ENCODE results near the gene GAS7.

DNA sequence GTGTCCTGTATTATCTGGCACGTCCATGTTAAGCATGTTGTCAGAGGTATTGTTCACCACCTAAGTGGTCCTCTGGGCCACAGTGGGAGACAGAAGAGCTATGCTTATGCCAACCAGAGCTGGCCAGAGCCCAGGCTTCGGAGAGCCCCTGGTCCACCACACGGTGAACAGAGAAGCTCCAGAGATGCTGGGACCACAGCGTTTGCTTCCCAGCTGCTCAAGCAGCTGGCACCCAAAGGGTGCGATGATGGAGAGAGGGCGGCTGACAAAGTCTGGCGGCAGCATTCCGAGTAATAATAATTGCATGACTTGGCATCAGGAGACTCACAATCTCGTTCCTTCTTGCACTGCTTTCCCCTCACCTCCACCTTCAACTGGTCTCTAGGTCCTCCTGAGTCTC, 257.6 kb downstream of the GAS7 start:
- TF ChIP-seq, protein P1, sequence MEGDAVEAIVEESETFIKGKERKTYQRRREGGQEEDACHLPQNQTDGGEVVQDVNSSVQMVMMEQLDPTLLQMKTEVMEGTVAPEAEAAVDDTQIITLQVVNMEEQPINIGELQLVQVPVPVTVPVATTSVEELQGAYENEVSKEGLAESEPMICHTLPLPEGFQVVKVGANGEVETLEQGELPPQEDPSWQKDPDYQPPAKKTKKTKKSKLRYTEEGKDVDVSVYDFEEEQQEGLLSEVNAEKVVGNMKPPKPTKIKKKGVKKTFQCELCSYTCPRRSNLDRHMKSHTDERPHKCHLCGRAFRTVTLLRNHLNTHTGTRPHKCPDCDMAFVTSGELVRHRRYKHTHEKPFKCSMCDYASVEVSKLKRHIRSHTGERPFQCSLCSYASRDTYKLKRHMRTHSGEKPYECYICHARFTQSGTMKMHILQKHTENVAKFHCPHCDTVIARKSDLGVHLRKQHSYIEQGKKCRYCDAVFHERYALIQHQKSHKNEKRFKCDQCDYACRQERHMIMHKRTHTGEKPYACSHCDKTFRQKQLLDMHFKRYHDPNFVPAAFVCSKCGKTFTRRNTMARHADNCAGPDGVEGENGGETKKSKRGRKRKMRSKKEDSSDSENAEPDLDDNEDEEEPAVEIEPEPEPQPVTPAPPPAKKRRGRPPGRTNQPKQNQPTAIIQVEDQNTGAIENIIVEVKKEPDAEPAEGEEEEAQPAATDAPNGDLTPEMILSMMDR (IDR thresholded peaks at IDR 0.05; ENCODE audit: insufficient read depth, low read depth, low read length) = no peak
- TF ChIP-seq EZH2 (IDR thresholded peaks at IDR 0.05; ENCODE audit: insufficient read depth, low read length) = no peak
